ENCODE results near the gene GLCE. TPM values are rescaled to one million over a fixed set of nuclear protein-coding genes. Genes with fewer than 3 reads are reported as not detected.

The GLCE gene
- total and polyA plus RNA-seq, 10 of the 15 experiments (the other 5 are each of a cell fraction or from before 2014, with no cell fraction given) = 2.1 to 11.9 (median 2.9) TPM

DNA sequence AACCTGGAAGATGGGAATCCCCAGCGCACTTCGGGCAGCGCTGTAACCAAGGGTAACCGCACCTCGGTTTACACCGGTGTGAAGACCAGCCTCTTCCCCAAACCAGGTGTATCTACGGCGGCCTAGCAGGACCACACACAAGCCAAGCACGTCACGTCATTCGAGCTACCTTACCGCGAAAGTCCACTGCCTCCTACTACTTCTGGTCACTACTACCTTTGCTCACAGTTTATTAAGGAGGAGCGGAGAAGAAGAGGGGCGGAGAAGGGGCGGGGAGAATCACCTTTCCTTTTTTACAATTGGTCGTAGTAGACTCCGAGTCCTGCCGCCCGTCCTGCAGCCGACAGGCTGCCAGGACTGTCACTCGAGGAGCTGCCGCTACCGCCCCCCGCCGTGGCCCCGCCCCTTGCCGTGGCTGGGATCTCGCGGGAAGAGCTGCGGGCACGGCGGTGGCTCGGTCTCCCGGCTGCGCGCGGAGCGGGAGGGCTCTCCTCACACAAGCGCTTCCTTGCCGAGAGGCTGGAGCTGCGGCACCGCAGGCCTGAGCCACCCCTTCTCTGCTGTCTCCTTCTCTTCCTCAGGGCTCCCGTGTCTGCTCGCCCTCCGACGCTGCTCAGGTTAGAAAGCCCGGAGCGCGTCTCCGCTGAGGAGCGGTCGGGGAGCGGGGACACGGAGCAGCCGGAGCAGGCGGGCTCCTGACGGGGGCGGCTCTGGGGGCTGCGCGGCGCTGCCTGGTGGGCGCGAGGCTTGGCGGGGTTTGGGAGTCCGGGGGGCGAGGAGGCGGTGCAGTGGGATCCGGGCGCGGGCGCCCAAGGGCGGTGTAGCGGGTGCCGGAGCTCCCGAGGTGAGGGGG lies at the start of gene GLCE (continued):
- TF ChIP-seq ETV6 (conservative IDR thresholded peaks at IDR 0.05 in 1 of 2, IDR thresholded peaks at IDR 0.05 in 1 of 2; ENCODE audit: borderline replicate concordance in 1 of 2, low read depth in 1 of 2) (no peak), KDM1A (IDR thresholded peaks at IDR 0.05; ENCODE audit: borderline replicate concordance) (no peak), NR2C2 (IDR thresholded peaks at IDR 0.05; ENCODE audit: borderline replicate concordance, control insufficient read depth, insufficient read length, low read depth) (no peak), ZBED1 (IDR thresholded peaks at IDR 0.05; ENCODE audit: borderline replicate concordance) (no peak), SIN3A (IDR thresholded peaks at IDR 0.05; ENCODE audit: low read depth, low read length) (no peak), ZNF384 (IDR thresholded peaks at IDR 0.05; ENCODE audit: borderline replicate concordance, low read depth, low read length) (no peak), PAX5 (IDR thresholded peaks at IDR 0.05; ENCODE audit: borderline replicate concordance, low read depth, low read length) (no peak), RAD21 (IDR thresholded peaks at IDR 0.05; ENCODE audit: insufficient read depth, low read depth, low read length) (no peak), CHD1 (IDR thresholded peaks at IDR 0.05; ENCODE audit: low read depth, low read length) (no peak), STAT1 (conservative IDR thresholded peaks at IDR 0.05) (no peak), NFYB (IDR thresholded peaks at IDR 0.05; ENCODE audit: insufficient read depth, low read depth, low read length) (peak; percentile 92), ATF3 (IDR thresholded peaks at IDR 0.05; ENCODE audit: borderline replicate concordance, extremely low read depth, low read depth, low read length) (no peak), YY1 (IDR thresholded peaks at IDR 0.05; ENCODE audit: low read depth, low read length) (no peak), SMARCA5 (IDR thresholded peaks at IDR 0.05) (no peak), SMAD1 (IDR thresholded peaks at IDR 0.05; ENCODE audit: low read depth, partially characterized antibody) (no peak), NKRF (conservative IDR thresholded peaks at IDR 0.05) (0 out of 2 replicates have a peak, but pooled peaks have one; percentile 34), NRF1 (conservative IDR thresholded peaks at IDR 0.05; ENCODE audit: low read depth, low read length) (no peak), SMAD5 (IDR thresholded peaks at IDR 0.05; ENCODE audit: low read depth) (no peak), EGR1 (IDR thresholded peaks at IDR 0.05; ENCODE audit: borderline replicate concordance in 1 of 2, low read depth in 2 of 2, low read length in 2 of 2) (no peak), RBBP5 (conservative IDR thresholded peaks at IDR 0.05) (no peak), TCF7 (IDR thresholded peaks at IDR 0.05; ENCODE audit: borderline replicate concordance) (no peak), CBX5 (IDR thresholded peaks at IDR 0.05; ENCODE audit: low read depth) (no peak), RFX5 (IDR thresholded peaks at IDR 0.05; ENCODE audit: low read depth, low read length) (no peak), ASH2L (IDR thresholded peaks at IDR 0.05; ENCODE audit: borderline replicate concordance, low read depth) (no peak), NBN (IDR thresholded peaks at IDR 0.05) (peak; percentile 84; the same call in 1 of the 2 replicates), CBFB (IDR thresholded peaks at IDR 0.05; ENCODE audit: low read depth) (peak; percentile 56; the same call in 1 of the 2 replicates), ZNF24 (IDR thresholded peaks at IDR 0.05) (no peak)
- TF ChIP-seq, protein P1, sequence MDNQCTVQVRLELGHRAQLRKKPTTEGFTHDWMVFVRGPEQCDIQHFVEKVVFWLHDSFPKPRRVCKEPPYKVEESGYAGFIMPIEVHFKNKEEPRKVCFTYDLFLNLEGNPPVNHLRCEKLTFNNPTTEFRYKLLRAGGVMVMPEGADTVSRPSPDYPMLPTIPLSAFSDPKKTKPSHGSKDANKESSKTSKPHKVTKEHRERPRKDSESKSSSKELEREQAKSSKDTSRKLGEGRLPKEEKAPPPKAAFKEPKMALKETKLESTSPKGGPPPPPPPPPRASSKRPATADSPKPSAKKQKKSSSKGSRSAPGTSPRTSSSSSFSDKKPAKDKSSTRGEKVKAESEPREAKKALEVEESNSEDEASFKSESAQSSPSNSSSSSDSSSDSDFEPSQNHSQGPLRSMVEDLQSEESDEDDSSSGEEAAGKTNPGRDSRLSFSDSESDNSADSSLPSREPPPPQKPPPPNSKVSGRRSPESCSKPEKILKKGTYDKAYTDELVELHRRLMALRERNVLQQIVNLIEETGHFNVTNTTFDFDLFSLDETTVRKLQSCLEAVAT (IDR thresholded peaks at IDR 0.05) = no peak

Data from GM12878 (cell line).